ENCODE measurements around the gene WWOX. TPM values are rescaled to one million over a fixed set of nuclear protein-coding genes. Genes with fewer than 3 reads are reported as not detected.

WWOX gene
- total RNA-seq, 1 donor from 2014 or later, result 43.2 TPM

DNA sequence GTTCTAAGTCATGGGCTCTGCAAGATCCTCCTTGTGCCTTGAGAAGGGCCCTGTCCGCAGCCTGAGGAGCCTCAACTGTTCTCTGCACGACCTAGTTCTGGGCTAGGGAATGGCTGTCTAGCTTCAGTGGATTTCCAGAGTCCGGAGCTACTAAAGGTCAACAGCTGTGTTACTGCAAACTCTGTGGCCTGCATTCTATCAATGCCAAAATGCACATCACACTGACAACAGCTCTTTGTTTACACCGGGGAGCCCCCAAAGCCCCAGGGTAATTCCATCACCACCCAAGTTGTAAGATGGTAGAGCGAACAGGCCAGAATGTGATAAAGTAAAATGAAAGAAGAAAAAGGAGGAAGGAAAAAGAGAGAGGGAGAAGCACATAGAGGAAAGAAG lies 890.9 kb downstream of the WWOX start:
- no peak for DNase-seq (ENCODE audit: low spot score, unreplicated experiment)
- H3K9me3 Mint-ChIP-seq (ENCODE audit: low read depth), result no peaks in the 10 kb centered on the region
- H3K4me3 Mint-ChIP-seq (ENCODE audit: low read depth), result no peak overlapping the region
- peaks cover 18% of the 10 kb centered on the region for H3K27me3 Mint-ChIP-seq
- TF ChIP-seq, protein P1, sequence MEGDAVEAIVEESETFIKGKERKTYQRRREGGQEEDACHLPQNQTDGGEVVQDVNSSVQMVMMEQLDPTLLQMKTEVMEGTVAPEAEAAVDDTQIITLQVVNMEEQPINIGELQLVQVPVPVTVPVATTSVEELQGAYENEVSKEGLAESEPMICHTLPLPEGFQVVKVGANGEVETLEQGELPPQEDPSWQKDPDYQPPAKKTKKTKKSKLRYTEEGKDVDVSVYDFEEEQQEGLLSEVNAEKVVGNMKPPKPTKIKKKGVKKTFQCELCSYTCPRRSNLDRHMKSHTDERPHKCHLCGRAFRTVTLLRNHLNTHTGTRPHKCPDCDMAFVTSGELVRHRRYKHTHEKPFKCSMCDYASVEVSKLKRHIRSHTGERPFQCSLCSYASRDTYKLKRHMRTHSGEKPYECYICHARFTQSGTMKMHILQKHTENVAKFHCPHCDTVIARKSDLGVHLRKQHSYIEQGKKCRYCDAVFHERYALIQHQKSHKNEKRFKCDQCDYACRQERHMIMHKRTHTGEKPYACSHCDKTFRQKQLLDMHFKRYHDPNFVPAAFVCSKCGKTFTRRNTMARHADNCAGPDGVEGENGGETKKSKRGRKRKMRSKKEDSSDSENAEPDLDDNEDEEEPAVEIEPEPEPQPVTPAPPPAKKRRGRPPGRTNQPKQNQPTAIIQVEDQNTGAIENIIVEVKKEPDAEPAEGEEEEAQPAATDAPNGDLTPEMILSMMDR (IDR thresholded peaks at IDR 0.05; ENCODE audit: unreplicated experiment), result no peak
- peaks cover 22% of the 10 kb centered on the region for H3K4me1 Mint-ChIP-seq (ENCODE audit: low read depth)
- no peak overlapping the region for H3K27ac Mint-ChIP-seq
- H3K36me3 Mint-ChIP-seq (ENCODE audit: insufficient read depth), result no peaks in the 10 kb centered on the region

DNA sequence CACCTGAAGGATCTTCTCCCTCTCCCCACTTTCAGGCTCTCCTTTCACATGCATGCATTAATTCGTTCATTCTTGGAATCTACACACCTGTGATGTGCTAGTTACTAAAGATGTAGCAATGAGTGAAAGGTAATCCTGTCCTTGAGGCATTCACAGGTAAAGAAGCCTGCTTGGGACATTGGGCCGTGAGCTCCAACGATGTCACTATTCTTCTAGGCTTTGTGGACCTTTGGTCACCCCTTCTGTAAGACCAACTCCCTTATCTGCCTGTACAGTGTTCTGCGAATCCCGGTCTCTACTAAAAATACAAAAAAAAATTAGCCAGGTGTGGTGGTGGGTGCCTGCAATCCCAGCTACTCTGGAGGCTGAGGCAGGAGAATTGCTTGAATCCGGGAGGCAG lies 892.5 kb downstream of the WWOX start:
- no peaks in the 10 kb centered on the region for H3K9me3 Mint-ChIP-seq (ENCODE audit: low read depth)
- H3K4me3 Mint-ChIP-seq (ENCODE audit: low read depth), result no peak overlapping the region
- H3K27ac Mint-ChIP-seq, result peak overlapping the region; percentile 50
- H3K4me1 Mint-ChIP-seq (ENCODE audit: low read depth), result peaks cover 22% of the 10 kb centered on the region
- TF ChIP-seq, protein P1 (IDR thresholded peaks at IDR 0.05; ENCODE audit: unreplicated experiment), result no peak
- no peaks in the 10 kb centered on the region for H3K36me3 Mint-ChIP-seq (ENCODE audit: insufficient read depth)
- peaks cover 28% of the 10 kb centered on the region for H3K27me3 Mint-ChIP-seq
- DNase-seq (ENCODE audit: low spot score, unreplicated experiment), result no peak

DNA sequence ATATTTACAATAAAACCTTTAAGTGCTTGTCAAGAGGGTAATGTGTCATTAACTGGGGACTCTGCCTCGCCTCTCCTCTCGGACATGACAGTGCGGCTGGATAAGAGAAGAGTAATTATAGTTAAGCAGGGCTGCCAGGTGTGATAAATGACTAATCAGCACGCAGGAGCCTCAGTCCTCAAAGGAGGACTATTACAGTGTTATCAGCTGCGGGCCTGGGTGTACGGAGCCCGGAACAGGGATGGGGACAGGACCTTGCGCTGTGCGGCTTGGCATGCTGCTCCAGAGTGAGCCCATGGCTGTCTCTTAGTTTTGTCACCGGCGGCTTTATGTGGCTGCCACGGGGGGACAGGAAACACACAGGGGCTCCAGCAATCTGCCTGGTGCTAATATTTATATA lies 893.9 kb downstream of the WWOX start:
- TF ChIP-seq, protein P1 (IDR thresholded peaks at IDR 0.05; ENCODE audit: unreplicated experiment), result no peak
- no peaks in the 10 kb centered on the region for H3K36me3 Mint-ChIP-seq (ENCODE audit: insufficient read depth)

DNA sequence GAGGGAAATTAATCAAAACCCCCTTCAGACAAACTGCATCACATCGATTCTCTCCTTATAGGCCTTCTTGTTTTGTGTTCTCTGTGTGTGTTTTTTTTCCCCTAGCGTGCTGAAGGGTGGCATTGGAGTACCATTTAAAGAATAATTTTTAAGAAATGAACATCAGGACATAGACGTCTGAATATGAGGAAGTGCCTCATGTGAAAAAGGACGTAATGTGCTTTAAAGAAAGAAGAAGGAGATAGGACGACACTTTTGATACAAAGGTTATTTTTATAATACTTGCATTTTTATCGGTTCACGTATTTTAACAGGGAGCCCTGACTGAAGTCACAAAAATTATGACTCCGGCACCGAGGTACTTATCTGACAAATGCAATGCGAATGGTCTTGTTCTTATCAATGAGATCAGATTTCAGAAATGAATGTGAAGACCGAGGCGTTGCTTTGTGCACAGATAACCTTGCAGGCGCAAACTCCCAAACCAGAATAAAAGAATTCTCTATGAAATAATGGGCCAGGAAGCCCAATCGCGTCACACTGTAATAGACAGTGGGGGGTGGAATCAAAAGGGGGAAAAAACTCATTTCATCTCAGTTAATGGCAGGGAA lies 894.8 kb downstream of the WWOX start:
- TF ChIP-seq, protein P1 (IDR thresholded peaks at IDR 0.05; ENCODE audit: unreplicated experiment), result no peak
- Mint-ChIP-seq H3K36me3 (ENCODE audit: insufficient read depth) (no peaks in the 10 kb centered on the region), H3K4me3 (ENCODE audit: low read depth) (no peak overlapping the region), H3K9me3 (ENCODE audit: low read depth) (no peaks in the 10 kb centered on the region), H3K27ac (no peak overlapping the region), H3K27me3 (peaks cover 32% of the 10 kb centered on the region), H3K4me1 (ENCODE audit: low read depth) (peaks cover 20% of the 10 kb centered on the region)
- no peak for DNase-seq (ENCODE audit: low spot score, unreplicated experiment)

More for the DNA sequence above, 893.9 kb downstream of the WWOX start:
- no peaks in the 10 kb centered on the region for H3K9me3 Mint-ChIP-seq (ENCODE audit: low read depth)
- no peak for DNase-seq (ENCODE audit: low spot score, unreplicated experiment)
- H3K27ac Mint-ChIP-seq, result no peak overlapping the region
- H3K4me1 Mint-ChIP-seq (ENCODE audit: low read depth), result peaks cover 20% of the 10 kb centered on the region
- H3K4me3 Mint-ChIP-seq (ENCODE audit: low read depth), result no peak overlapping the region
- peaks cover 32% of the 10 kb centered on the region for H3K27me3 Mint-ChIP-seq

DNA sequence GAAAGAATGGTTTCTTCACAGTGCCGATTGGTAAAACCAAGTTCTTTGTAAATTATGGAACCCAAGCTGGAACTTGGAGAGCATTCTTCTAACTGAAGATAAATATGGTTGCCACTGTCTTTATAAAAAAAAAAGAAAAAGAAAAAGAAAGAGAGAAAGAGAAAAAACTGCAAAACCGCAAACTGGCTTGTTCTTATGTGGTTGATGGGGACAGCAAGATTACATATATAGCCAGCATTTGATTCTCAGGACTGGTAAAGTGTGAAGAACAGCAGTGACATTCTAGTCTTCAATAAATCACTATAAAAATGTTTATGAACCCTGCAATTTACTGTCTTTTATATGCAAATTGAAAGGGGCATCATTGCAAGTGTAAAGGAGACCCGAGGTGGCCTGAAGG lies 896.0 kb downstream of the WWOX start:
- TF ChIP-seq, protein P1 (IDR thresholded peaks at IDR 0.05; ENCODE audit: unreplicated experiment), result no peak

More for the DNA sequence above, 896.0 kb downstream of the WWOX start:
- no peak for DNase-seq (ENCODE audit: low spot score, unreplicated experiment)
- no peaks in the 10 kb centered on the region for H3K9me3 Mint-ChIP-seq (ENCODE audit: low read depth)
- peaks cover 20% of the 10 kb centered on the region for H3K4me1 Mint-ChIP-seq (ENCODE audit: low read depth)
- no peak overlapping the region for H3K27ac Mint-ChIP-seq
- peaks cover 26% of the 10 kb centered on the region for H3K27me3 Mint-ChIP-seq
- no peaks in the 10 kb centered on the region for H3K36me3 Mint-ChIP-seq (ENCODE audit: insufficient read depth)
- no peak overlapping the region for H3K4me3 Mint-ChIP-seq (ENCODE audit: low read depth)
